Measurements from ENCODE around the gene POC1B.

DNA sequence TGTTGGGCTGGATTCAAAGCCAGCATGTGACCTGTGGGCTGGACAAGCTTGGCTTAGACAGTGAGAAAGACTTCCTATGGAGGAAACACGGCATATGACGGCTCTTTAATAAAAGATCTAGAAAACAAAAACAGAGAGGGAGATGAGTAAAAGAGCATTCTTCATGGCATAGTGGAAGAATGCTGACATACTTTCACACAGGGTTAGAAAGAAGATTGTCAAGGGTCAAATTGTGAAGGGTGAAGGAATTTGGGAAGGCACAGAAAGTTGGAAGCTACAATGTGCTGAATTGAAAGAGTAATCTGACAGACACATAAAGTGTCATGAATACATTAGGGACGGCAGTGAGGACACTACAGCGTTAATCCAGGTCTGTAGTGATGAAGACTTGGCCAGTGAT, 64.7 kb downstream of the POC1B start:
- no peak for TF ChIP-seq POLR2A (IDR thresholded peaks at IDR 0.05; ENCODE audit: low read depth, low read length)
- no peak for TF ChIP-seq PAX5 (IDR thresholded peaks at IDR 0.05; ENCODE audit: insufficient read depth, low read length, severe bottlenecking)
- TF ChIP-seq TAF1 (IDR thresholded peaks at IDR 0.05; ENCODE audit: low read depth, low read length), result no peak
- TF ChIP-seq POLR2AphosphoS5 (IDR thresholded peaks at IDR 0.05; ENCODE audit: low read depth, low read length), result no peak
